ENCODE data around the gene DLG4.

DLG4 gene

GRCh38 chr17:7156342-7156940 is 63.2 kb downstream of the DLG4 start:
- no peak overlapping the region for H3K4me3 ChIP-seq (ENCODE audit: low read depth, low read length)
- TF ChIP-seq CTCF (conservative IDR thresholded peaks at IDR 0.05; ENCODE audit: low read depth, low read length) = no peak
- no peak for DNase-seq (ENCODE audit: low read depth)

GRCh38 chr17:7147772-7148171 is 71.9 kb downstream of the DLG4 start:
- no peak for DNase-seq (ENCODE audit: low read depth)
- no peak for TF ChIP-seq CTCF (conservative IDR thresholded peaks at IDR 0.05; ENCODE audit: low read depth, low read length)

GRCh38 chr17:7146115-7146514 is 73.5 kb downstream of the DLG4 start:
- DNase-seq (ENCODE audit: low read depth) = no peak
- TF ChIP-seq CTCF (conservative IDR thresholded peaks at IDR 0.05; ENCODE audit: low read depth, low read length) = no peak
- no peak overlapping the region for H3K4me3 ChIP-seq (ENCODE audit: low read depth, low read length)

More at GRCh38 chr17:7147772-7148171, 71.9 kb downstream of the DLG4 start:
- H3K4me3 ChIP-seq (ENCODE audit: low read depth, low read length) = no peak overlapping the region

GRCh38 chr17:7144213-7144612 is 75.4 kb downstream of the DLG4 start:
- H3K4me3 ChIP-seq (ENCODE audit: low read depth, low read length) = no peak overlapping the region
- no peak for TF ChIP-seq CTCF (conservative IDR thresholded peaks at IDR 0.05; ENCODE audit: low read depth, low read length)
- no peak for DNase-seq (ENCODE audit: low read depth)

GRCh38 chr17:7141824-7142223 is 77.8 kb downstream of the DLG4 start:
- no peak for DNase-seq (ENCODE audit: low read depth)
- no peak for TF ChIP-seq CTCF (conservative IDR thresholded peaks at IDR 0.05; ENCODE audit: low read depth, low read length)

GRCh38 chr17:7139400-7139799 is 80.2 kb downstream of the DLG4 start:
- no peak for TF ChIP-seq CTCF (conservative IDR thresholded peaks at IDR 0.05; ENCODE audit: low read depth, low read length)
- no peak for DNase-seq (ENCODE audit: low read depth)
- no peak overlapping the region for H3K4me3 ChIP-seq (ENCODE audit: low read depth, low read length)

More at GRCh38 chr17:7141824-7142223, 77.8 kb downstream of the DLG4 start:
- H3K4me3 ChIP-seq (ENCODE audit: low read depth, low read length) = no peak overlapping the region

- no peak overlapping the region for H3K4me3 ChIP-seq (ENCODE audit: low read depth, low read length)
- DNase-seq (ENCODE audit: low read depth) = peak; percentile 11
- TF ChIP-seq CTCF (conservative IDR thresholded peaks at IDR 0.05; ENCODE audit: low read depth, low read length) = no peak
Observed at GRCh38 chr17:7138800-7139381, 80.7 kb downstream of the DLG4 start.

All from choroid plexus epithelial cell (primary cell).